MM.1S (cell line): ENCODE results near the gene CKLF.

ENCODE experiments used
- EZH2phosphoT487 ChIP-seq: fragments of 300-600 bp; sonication (generic); IDR thresholded peaks from 2 replicates; pipeline ENCODE4 v1.6.1; 2018; ENCODE audit warnings: antibody characterized with exemption, low read length
- TF ChIP-seq, protein P1 (sequence below): fragments of 300-600 bp; sonication (generic); IDR thresholded peaks from 2 replicates; pipeline ENCODE4 v1.5.1; 2016; ENCODE audit warnings: antibody characterized with exemption, low read length, mixed read lengths

DNA sequence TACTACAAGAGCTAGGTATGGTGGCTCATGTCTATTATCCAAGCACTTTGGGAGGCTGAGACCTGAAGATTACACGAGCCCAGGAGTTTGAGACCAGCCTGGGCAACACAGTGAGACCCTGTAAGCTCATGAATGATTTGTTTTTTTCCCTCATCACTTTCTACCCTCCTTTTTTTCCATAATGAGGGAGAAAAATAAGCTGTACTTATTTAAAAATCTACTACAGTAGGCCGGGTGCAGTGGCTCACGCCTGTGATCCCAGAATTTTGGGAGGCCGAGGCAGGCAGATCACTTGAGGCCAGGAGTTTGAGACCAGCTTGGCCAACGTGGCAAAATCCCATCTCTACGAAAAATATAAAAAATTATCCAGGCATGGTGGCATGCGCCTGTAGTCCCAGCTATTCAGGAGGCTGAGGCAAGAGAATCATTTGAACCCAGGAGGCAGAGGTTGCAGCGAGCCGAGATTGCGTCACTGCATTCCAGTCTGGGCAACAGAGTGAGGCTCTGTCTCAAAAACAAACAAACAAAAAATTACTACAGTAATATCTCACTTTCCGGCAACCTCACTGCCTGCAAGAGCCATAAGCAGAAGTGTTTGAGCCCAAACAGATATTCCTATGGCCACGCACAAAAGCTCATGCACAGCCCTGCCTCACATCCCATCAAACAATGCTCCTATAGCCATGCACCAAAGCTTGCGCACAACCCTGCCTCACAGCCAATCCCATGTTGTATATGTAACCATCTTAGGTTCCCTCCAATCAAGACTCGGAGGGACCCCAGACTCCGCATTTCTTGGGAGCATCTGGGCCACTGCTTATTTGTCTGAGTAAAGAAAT lies 39.9 kb upstream of the CKLF start:
- TF ChIP-seq, protein P1, sequence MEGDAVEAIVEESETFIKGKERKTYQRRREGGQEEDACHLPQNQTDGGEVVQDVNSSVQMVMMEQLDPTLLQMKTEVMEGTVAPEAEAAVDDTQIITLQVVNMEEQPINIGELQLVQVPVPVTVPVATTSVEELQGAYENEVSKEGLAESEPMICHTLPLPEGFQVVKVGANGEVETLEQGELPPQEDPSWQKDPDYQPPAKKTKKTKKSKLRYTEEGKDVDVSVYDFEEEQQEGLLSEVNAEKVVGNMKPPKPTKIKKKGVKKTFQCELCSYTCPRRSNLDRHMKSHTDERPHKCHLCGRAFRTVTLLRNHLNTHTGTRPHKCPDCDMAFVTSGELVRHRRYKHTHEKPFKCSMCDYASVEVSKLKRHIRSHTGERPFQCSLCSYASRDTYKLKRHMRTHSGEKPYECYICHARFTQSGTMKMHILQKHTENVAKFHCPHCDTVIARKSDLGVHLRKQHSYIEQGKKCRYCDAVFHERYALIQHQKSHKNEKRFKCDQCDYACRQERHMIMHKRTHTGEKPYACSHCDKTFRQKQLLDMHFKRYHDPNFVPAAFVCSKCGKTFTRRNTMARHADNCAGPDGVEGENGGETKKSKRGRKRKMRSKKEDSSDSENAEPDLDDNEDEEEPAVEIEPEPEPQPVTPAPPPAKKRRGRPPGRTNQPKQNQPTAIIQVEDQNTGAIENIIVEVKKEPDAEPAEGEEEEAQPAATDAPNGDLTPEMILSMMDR, result no peak
- no peak for TF ChIP-seq EZH2phosphoT487
